ENCODE measurements around the gene MGAT4A.

The MGAT4A gene

DNA sequence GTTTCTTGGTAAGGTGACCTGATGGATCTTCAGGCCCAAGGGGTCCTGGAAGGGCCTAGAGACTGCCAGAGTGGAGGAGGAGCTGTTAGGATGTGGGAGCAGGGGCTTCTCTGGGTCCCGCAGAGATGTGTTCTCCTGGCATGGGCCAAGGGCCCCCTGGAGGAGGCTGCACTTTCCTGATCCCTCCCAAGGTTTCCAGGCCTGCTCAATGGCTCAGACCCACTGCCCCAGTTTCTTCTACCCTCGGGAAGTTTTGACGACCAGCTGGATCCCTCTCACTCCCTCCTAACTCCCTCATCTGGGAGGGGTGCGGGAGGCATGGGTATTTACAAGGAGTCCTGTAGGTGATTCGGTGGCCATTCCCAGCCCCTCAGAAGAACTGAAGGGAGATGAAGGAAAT is 158.7 kb downstream of the MGAT4A start:
- DNase-seq (ENCODE audit: low spot score): no peak

DNA sequence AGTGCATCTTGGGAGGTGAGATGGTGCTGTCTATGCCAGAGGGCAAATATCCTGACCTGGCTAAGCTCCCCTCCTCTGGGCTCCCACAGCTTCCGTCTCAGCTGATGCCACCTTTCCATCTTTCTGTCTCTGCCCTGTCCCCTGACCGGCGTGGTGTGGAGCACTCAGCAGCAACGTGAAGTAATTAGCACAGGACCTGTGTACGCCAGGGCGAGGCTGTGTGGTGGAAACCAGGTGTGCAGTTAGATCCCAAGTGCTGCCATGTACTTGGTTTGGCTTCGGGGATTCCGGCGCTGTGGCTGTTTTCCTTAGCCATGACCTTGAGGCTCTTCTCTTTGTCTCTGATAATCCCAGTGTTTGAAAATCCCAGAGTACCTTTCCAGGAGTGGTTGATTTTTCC is 159.1 kb downstream of the MGAT4A start:
- no peak for DNase-seq (ENCODE audit: low spot score)

DNA sequence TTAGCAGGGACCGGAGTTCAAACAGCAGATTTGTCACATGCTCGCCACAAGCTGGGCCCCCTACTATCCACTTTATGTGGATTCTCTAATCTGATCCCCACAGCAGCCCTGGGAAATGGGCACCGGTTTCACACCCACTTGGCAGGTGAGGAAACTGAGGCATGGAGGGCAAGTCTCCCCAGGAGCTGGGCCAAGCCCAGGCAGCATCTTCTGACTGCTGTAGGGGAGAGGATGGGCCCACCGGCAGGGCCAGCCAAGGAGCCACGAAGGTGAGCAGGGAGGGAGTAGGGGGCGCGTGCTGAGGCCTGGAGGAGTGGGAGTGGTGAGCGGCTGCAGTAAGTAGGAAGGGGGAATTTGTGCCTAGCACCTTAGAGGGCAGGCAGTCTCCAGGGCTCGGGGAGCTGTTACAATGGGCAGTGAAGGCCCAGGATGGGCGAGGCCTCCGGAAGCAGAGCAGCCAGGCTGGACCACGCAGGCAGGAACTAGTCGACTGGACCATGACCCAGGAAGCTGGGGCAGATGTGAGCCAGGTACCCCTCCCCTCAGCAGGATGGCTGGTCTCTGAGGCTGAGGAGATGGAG is 159.7 kb downstream of the MGAT4A start:
- no peak for DNase-seq (ENCODE audit: low spot score)

DNA sequence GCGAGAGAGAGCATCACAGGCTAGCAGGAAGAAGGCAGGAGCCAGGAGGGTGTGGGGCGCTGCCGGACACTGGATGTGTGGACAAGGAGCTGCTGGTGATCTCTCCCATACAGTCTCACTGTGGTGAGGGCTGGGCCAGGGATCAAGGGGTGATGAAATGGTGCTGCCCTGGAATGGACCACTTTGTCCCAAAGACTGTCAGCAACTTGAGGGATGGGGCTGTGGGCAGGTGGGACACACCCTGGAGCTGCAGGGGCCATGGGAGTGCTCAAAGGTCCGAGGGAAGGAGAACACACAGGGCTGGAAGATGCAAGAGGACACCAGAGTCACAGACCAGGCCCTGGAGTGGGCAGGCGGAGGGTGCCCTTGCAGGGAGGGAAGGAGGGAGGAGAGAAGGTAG is 160.6 kb downstream of the MGAT4A start:
- no peak for DNase-seq (ENCODE audit: low spot score)

DNA sequence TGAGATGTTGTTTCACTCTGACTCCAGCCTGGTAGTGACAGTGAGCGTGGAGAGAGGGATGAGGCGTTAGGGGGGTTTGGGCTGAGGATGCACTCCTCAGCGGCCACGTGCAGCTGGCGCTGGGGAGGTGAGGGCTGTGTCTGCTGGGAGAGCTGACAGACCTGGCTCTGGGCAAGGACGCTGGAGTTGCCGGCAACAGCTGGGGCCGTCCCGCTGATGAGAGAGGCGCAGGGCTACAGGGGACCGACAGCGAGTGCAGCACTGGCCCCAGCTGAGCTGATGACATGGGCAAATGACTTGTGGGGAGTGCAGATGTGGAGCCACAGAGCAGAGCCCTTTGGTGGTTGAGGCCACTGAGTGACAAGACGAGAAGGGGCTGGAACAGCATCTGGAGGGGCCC is 161.0 kb downstream of the MGAT4A start:
- no peak for DNase-seq (ENCODE audit: low spot score)

DNA sequence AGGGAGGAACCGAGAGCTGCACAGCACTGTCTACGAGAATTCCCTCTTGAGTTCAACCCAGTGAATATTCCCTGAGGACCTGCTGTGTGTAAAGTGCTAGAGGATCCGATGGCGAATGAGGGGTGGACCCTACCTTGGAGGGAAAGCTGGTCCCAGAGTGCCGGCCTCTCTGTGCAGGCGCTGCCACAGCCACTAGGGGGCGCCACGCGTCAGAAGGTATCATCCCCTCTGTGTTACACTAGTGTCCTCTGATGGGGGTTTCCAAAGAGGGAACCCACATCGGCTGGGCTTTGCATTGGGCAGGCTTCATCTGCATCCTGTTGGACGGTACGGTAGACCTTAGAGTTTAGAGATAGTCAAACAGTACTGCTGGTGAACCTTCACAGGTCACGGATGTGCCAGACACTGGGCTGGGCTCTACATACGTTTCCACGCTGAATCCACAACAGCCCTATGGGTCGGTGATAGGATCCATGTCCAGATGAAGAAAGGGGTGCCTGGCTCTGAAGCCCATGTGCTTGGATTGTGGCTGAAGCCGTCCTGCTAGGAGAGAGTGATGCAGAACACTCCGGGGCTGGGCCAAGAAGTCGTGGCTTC is 161.6 kb downstream of the MGAT4A start:
- DNase-seq (ENCODE audit: low spot score): peak; percentile 92
